Measurements from ENCODE around the gene NUDT3.

DNA sequence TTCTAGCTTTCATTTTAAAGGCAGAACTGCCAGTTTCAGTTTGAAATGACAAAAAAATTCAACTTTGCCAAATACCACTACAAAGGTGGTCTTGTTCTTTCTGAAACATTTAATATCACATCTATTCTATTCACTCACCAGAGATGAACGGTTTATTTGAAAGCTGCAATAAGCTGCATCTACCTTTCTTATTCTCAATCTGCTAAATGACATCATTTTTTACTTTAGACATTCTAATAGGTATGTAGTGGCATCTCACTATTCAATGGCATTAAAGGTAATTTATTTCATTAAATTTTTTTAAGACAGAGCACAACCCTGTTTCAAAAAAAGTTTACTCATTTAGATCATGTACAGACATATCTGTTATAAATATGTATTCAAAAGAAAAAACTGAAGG, 77.2 kb downstream of the NUDT3 start:
- TF ChIP-seq EZH2 (optimal IDR thresholded peaks at IDR 0.05; ENCODE audit: low read depth, low read length) (no peak), CTCF (IDR thresholded peaks at IDR 0.05; ENCODE audit: low read length) (no peak), EZH2phosphoT487 (IDR thresholded peaks at IDR 0.05; ENCODE audit: low read length) (no peak)
